Measurements from ENCODE around the gene SEMA4C. TPM values are rescaled to one million over a fixed set of nuclear protein-coding genes. Genes with fewer than 3 reads are reported as not detected.

The SEMA4C gene
- total and polyA plus RNA-seq, 9 of the 15 experiments (the other 6 are each of a cell fraction or from before 2014, with no cell fraction given): 0.32 to 59.7 (median 23.9) TPM

GRCh38 chr2:96816127-96816835 is 53.6 kb downstream of the SEMA4C start, which contains the start of gene CNNM3 (continued):
- TF ChIP-seq USF1 (CRISPR knock-in tag; IDR thresholded peaks at IDR 0.05) (no peak; the same call in 1 of the 2 replicates), ZBTB40 (IDR thresholded peaks at IDR 0.05) (no peak), ZBTB40 (CRISPR knock-in tag; IDR thresholded peaks at IDR 0.05) (no peak), TSHZ1 (CRISPR knock-in tag; IDR thresholded peaks at IDR 0.05) (no peak), SRSF1 (IDR thresholded peaks at IDR 0.05; ENCODE audit: low read depth, low read length) (no peak), PRDM10 (IDR thresholded peaks at IDR 0.05; ENCODE audit: partially characterized antibody) (peak; percentile 74), SNAPC5 (CRISPR knock-in tag; IDR thresholded peaks at IDR 0.05) (no peak), NBN (IDR thresholded peaks at IDR 0.05; ENCODE audit: low read depth) (no peak), ZNF165 (CRISPR knock-in tag; IDR thresholded peaks at IDR 0.05; ENCODE audit: borderline replicate concordance) (no peak)
